Kidney capillary endothelial cell (primary cell): Measurements from ENCODE around the gene OTUD3.
"Not testable (repeated sequence)": the region's sequence is repeated elsewhere in the genome, so short reads cannot be mapped to it uniquely, and the experiment has no call there.

Source experiments
- DNase-seq: peaks from one replicate; pipeline ENCODE4 v3.0.0-alpha.2; 2018; ENCODE audit warnings: low spot score

The OTUD3 gene, protein sequence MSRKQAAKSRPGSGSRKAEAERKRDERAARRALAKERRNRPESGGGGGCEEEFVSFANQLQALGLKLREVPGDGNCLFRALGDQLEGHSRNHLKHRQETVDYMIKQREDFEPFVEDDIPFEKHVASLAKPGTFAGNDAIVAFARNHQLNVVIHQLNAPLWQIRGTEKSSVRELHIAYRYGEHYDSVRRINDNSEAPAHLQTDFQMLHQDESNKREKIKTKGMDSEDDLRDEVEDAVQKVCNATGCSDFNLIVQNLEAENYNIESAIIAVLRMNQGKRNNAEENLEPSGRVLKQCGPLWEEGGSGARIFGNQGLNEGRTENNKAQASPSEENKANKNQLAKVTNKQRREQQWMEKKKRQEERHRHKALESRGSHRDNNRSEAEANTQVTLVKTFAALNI

DNA sequence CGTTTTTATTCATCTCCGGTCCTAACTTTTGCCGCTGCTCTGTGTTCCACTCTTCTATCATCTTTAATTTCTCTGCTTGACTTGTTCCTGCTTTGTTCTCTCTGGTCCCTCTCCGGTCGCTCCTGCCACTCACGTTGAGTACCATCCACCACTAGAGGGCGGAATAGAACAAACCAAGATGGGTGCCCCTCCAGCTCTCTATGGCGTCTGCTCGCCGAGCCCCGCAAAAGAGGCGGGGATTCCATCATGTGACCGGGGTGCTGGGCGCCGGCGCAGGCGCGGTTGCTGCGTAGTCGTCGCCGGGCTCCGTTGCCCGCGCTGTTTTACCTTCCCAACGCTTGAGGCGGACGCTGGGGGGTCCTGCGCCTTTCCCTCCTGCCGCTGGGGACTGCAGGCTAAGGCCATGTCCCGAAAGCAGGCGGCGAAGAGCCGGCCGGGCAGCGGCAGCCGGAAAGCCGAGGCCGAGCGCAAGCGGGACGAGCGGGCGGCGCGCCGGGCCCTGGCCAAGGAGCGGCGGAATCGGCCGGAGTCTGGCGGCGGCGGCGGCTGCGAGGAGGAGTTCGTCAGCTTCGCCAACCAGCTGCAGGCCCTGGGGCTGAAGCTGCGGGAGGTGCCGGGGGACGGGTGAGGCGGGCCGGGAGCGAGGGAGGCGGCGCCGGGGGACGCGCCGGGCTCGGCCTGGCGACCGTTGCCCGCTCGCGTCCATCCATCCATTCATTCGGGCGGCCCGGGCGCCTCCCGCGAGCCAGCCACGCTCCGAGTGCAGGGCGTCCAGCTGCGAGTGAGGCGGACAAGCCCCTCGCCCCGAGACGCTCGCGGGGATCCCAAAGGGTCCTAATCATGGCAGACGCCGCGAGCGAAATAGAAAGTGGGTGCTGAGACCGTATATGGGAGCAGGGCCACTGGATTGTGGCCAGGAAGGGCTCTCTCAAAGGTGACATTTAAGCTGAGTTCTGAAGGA lies at the start of gene OTUD3:
TSS of gene OTUD3 (plus strand) at position 285 of the 961 bp plus-strand sequence. CDS start at position 404, 119 bp downstream.
- DNase-seq: peak; percentile 95

GRCh38 chr1:19835578-19835977 lies 46.6 kb upstream of the OTUD3 start:
- DNase-seq: no peak

GRCh38 chr1:19837866-19838265 lies 44.3 kb upstream of the OTUD3 start:
- no peak for DNase-seq

GRCh38 chr1:19840228-19840627 lies 42.0 kb upstream of the OTUD3 start:
- DNase-seq: no peak

DNA sequence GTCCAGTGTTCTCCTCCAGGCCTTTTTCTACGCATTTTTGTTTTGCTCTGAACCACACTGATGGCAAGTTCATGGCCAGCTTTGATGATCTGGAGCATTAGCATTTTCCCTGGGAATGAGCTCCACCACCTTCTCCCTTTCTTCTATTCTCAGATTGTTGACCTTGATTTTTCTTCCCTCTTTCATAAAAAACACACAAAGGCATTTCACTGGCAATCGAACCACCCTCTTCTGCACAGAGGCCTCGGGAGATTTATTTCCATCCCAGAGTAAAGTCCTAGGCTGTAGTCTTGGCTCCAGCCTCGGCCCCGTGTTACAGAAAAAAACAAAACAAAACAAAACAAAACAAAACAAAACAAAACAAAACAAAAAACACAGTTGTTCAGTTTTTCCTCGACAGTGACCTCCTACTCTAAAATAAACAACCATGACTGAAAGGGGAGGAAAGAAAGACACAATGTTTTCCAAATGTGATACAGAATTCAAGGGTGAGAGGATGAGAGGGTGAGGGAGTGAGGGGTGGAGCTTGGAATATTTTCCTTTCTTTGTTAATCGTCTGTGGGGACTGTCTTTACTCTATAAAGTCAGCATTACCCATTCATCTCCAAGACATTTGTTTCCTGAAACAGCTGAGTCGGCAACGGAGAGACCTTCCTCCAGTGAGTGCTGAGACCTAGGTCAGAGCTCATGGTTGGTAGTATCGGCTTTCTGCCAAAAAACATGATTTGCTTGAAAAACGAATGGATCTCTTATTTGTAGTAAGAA lies 37.3 kb upstream of the OTUD3 start:
- DNase-seq: no peak

DNA sequence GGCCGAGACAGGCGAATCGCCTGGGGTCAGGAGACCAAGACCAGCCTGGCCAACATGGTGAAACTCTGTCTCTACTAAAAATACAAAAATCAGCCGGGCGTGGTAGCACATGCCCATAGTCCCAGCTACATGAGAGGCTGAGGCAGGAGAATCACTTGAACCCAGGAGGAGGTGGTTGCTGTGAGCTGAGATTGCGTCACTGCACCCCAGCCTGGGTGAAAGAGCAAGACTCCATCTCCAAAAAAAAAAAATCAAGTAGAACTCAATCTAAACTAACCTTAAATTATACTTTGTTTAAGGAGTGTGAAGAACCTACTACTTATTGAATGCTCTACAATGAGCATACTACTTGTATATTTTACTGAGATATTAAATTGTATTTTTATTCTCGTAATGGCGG lies 36.6 kb upstream of the OTUD3 start:
- no peak for DNase-seq

DNA sequence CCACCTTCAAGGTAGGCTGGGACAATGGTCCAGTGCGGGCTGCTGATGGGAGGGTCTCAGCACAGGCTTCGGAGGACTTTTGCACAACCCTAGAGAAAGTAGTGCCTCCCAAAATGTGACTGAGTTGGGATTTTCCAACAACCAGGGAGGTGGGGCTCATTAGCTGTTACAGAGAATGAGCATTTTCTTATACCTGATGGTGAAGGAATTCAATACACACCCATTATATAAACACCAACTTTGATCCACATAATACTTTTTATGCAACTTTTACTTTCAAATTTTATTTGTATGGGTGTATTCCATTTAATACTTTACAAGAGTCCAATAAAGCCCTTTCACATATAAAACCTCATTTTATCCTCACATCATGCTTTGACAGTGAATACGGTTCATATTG lies 35.9 kb upstream of the OTUD3 start:
- no peak for DNase-seq

DNA sequence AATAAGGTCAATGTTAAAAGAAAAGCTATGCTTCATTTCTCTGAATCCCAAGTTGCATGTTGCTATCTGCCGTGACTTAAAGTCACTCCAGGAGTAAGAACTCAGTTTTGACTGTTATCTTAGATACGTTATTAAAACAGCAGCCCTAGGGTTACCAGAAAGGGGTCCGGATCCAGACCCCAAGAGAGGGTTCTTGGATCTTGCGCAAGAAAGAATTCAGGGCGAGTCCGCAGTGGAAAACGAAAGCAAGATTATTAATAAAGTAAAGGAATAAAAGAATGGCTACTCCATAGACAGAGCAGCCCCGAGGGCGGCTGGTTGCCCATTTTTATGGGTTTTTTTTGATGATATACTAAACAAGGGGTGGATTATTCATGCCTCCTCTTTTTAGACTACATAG lies 34.9 kb upstream of the OTUD3 start:
- DNase-seq: not testable (repeated sequence)

DNA sequence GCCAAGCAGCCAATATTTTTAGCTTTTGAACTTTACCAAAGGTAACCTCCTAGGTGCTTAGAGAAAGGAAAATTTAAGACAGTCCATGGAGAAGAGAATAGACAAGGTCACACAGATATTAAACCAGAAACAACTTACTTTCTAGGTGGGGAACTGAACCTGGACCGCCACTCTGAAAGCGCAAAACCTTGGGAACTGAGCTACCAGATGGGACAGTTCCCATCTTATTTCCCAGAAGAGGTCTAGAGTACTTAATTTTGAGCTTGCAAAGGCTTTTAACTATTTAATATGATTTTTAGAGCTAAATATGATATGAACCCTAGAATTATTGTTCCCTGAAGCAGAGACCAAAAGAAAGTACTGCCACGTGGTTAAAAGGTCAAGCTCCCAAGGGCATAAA lies 32.9 kb upstream of the OTUD3 start:
- DNase-seq: not testable (repeated sequence)

DNA sequence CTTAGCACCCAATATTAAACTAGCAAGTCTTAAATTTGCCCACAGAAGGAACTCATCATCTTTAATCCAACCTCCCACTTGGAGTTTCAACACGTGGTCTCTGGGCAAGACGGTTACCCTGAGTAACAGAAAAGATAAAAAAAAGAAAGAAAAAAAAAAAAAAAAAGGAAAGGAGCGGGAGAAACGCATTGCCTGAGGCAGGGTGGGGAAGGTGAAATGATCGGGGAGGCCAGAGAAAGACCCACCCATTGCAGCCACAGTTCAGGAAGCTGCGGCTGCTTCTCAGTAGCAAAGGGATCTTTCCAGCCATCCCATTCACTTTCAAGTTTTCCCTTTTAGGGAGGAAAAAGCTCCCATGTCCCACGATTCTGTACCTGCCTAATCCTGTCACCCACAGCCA lies 32.0 kb upstream of the OTUD3 start:
- no peak for DNase-seq

DNA sequence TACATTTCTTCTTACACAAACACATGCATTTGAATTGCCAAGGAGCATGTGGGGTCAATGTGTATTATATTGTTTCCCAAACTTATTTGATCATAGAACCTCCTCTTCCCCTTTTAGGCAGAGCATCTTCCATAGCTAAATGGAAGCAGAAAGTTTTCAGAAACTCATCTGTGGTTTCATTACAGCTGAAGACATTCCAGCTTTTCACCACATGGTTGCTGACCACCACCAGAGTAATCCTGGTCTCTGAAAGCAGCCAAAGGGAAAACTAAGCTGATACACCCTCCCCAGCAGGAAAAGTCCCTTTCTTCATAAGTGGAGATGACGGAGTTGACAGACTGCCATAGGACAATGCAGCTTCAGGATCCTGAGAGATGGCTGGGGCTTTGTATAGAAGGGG lies 30.2 kb upstream of the OTUD3 start:
- DNase-seq: no peak

GRCh38 chr1:19854866-19855265 lies 27.3 kb upstream of the OTUD3 start:
- DNase-seq: no peak

GRCh38 chr1:19858893-19859292 lies 23.3 kb upstream of the OTUD3 start:
- DNase-seq: no peak

DNA sequence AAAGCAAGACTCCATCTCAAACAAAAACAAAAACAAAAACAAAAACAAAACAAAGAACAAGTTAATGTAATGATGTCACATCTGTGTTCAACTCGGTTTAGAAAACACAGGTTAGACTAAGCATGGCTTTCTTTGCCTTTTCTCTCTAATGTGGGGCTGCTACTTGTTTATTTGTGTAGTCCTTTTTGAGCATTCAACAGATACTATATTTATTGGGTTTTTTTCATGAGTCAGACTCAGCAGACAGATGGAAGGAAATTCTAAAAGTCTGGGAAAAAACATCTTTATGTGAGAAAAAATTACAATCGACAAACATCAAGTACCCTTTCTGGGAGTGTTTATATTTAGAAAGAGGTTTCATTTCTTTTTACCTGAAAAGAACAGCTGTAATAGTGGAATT lies 22.3 kb upstream of the OTUD3 start:
- DNase-seq: no peak

DNA sequence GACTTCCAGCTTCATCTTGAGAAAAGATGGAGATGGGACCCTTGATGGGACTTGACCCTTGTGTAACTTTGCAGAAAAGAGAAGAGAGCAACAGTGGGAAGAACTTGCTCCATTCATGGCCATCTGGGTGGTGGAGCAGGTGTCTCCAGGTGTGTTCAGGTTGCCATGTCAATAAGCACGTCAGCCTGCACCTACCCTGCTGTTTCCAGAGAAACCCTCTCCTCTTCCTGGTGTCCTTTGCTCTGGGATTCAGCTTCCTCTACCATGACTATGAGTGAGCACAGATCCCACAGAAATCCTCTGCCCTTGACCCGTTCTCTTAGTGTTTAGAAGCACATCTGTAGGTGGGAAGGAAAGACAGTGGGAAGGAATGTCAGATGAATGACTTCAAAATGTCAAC lies 21.8 kb upstream of the OTUD3 start:
- no peak for DNase-seq

- DNase-seq: no peak
Observed at GRCh38 chr1:19861034-19861433, 21.2 kb upstream of the OTUD3 start.

- DNase-seq: no peak
Observed at GRCh38 chr1:19861842-19862530, 20.2 kb upstream of the OTUD3 start.

DNA sequence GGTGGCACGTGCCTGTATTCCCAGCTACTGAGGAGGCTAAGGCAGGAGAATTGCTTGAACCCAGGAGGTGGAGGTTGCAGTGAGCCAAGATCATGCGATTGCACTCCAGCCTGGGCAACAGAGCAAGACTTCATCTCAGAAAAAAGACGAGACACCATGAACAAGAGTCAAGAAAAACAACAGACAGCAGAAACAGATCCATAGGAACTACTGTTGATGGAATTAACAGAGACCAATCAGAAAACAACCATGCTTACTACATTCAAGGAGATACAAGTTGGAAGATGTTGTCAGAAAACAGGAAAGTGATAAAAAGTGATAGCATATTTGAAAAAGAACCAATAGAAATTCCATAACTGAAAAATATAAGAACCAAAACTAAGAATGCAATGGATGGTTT lies 19.3 kb upstream of the OTUD3 start:
- DNase-seq: no peak

- DNase-seq: no peak
Observed at GRCh38 chr1:19864570-19865160, 17.5 kb upstream of the OTUD3 start.

- no peak for DNase-seq
Observed at GRCh38 chr1:19866029-19866428, 16.2 kb upstream of the OTUD3 start.

GRCh38 chr1:19866758-19867157 lies 15.4 kb upstream of the OTUD3 start:
- peak; percentile 17 for DNase-seq
